ENCODE results near the gene ACSF3. TPM values are rescaled to one million over a fixed set of nuclear protein-coding genes. Genes with fewer than 3 reads are reported as not detected.

Gene ACSF3
- total and polyA plus RNA-seq, 4 donors: 15.3 to 27.3 (median 18.8) TPM

- DNase-seq (ENCODE audit: low spot score): no peak
- 89% methylated on average over 20 of the region's 20 CpGs for WGBS
- no peak overlapping the region for H3K4me3 ChIP-seq (ENCODE audit: low read depth in 1 of 3, low read length in 3 of 3)
These were observed 66.2 kb downstream of the ACSF3 start for GRCh38 chr16:89159850-89160354.

DNA sequence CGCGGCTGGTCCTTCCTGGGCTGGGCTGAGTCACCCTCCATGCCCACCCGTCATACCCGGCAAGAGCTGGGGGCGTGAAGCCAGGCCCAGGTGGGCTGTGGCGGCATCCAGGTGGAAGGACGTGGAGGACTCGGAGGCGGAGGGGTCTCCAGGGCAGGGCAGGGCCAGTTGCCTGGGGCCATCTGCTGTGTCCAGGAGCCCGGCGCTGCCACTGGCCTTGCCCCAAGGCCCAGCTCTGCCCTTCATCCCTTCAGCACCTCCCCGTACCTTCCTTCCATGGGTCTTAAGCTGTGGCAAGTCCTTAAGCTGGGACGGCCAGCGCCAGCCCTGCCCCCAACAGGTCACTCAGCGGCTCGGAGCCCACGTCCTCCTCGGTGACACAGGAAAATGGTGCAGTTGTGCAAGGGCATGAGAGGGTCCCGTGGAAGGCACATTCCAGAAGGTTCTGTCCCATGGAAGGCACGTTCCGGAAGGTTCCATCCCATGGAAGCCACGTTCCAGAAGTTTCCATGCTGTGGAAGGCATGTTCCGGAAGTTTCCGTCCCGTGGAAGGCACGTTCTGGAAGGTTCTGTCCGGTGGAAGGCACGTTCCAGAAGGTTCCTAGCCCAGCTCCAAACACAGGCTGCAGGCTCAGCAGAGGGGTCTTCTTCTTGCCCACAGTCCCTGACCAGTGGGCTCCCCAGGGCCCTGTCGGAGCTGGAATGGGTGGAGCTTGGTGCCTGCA, 67.5 kb downstream of the ACSF3 start:
- H3K27me3 ChIP-seq (ENCODE audit: control insufficient read depth in 4 of 4, insufficient read depth in 4 of 4, low read length in 3 of 4): no peaks in the 10 kb centered on the region
- no peak for DNase-seq (ENCODE audit: low spot score)
- TF ChIP-seq TAF1 (conservative IDR thresholded peaks at IDR 0.05): no peak
- no peak for TF ChIP-seq EGR1 (IDR thresholded peaks at IDR 0.05; ENCODE audit: low read depth in 2 of 2)
- no peak for TF ChIP-seq HNF4A (conservative IDR thresholded peaks at IDR 0.05)
- no peak for TF ChIP-seq FOXA2 (IDR thresholded peaks at IDR 0.05)
- no peak for TF ChIP-seq HNF4G (IDR thresholded peaks at IDR 0.05)
- TF ChIP-seq GABPA (IDR thresholded peaks at IDR 0.05 in 1 of 2, conservative IDR thresholded peaks at IDR 0.05 in 1 of 2): no peak
- TF ChIP-seq FOXA1 (IDR thresholded peaks at IDR 0.05): no peak
- TF ChIP-seq, protein P1, sequence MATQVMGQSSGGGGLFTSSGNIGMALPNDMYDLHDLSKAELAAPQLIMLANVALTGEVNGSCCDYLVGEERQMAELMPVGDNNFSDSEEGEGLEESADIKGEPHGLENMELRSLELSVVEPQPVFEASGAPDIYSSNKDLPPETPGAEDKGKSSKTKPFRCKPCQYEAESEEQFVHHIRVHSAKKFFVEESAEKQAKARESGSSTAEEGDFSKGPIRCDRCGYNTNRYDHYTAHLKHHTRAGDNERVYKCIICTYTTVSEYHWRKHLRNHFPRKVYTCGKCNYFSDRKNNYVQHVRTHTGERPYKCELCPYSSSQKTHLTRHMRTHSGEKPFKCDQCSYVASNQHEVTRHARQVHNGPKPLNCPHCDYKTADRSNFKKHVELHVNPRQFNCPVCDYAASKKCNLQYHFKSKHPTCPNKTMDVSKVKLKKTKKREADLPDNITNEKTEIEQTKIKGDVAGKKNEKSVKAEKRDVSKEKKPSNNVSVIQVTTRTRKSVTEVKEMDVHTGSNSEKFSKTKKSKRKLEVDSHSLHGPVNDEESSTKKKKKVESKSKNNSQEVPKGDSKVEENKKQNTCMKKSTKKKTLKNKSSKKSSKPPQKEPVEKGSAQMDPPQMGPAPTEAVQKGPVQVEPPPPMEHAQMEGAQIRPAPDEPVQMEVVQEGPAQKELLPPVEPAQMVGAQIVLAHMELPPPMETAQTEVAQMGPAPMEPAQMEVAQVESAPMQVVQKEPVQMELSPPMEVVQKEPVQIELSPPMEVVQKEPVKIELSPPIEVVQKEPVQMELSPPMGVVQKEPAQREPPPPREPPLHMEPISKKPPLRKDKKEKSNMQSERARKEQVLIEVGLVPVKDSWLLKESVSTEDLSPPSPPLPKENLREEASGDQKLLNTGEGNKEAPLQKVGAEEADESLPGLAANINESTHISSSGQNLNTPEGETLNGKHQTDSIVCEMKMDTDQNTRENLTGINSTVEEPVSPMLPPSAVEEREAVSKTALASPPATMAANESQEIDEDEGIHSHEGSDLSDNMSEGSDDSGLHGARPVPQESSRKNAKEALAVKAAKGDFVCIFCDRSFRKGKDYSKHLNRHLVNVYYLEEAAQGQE (IDR thresholded peaks at IDR 0.05): no peak
- TF ChIP-seq RXRA (IDR thresholded peaks at IDR 0.05): no peak
- no peak for TF ChIP-seq JUND (IDR thresholded peaks at IDR 0.05)
- TF ChIP-seq, protein P2, sequence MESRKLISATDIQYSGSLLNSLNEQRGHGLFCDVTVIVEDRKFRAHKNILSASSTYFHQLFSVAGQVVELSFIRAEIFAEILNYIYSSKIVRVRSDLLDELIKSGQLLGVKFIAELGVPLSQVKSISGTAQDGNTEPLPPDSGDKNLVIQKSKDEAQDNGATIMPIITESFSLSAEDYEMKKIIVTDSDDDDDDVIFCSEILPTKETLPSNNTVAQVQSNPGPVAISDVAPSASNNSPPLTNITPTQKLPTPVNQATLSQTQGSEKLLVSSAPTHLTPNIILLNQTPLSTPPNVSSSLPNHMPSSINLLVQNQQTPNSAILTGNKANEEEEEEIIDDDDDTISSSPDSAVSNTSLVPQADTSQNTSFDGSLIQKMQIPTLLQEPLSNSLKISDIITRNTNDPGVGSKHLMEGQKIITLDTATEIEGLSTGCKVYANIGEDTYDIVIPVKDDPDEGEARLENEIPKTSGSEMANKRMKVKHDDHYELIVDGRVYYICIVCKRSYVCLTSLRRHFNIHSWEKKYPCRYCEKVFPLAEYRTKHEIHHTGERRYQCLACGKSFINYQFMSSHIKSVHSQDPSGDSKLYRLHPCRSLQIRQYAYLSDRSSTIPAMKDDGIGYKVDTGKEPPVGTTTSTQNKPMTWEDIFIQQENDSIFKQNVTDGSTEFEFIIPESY (IDR thresholded peaks at IDR 0.05): no peak
- TF ChIP-seq, protein P3, sequence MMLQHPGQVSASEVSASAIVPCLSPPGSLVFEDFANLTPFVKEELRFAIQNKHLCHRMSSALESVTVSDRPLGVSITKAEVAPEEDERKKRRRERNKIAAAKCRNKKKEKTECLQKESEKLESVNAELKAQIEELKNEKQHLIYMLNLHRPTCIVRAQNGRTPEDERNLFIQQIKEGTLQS (IDR thresholded peaks at IDR 0.05): no peak
- no peak for TF ChIP-seq SP1 (IDR thresholded peaks at IDR 0.05)
- TF ChIP-seq, protein P4, sequence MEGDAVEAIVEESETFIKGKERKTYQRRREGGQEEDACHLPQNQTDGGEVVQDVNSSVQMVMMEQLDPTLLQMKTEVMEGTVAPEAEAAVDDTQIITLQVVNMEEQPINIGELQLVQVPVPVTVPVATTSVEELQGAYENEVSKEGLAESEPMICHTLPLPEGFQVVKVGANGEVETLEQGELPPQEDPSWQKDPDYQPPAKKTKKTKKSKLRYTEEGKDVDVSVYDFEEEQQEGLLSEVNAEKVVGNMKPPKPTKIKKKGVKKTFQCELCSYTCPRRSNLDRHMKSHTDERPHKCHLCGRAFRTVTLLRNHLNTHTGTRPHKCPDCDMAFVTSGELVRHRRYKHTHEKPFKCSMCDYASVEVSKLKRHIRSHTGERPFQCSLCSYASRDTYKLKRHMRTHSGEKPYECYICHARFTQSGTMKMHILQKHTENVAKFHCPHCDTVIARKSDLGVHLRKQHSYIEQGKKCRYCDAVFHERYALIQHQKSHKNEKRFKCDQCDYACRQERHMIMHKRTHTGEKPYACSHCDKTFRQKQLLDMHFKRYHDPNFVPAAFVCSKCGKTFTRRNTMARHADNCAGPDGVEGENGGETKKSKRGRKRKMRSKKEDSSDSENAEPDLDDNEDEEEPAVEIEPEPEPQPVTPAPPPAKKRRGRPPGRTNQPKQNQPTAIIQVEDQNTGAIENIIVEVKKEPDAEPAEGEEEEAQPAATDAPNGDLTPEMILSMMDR (IDR thresholded peaks at IDR 0.05; ENCODE audit: low read depth, low read length, missing input control): no peak
- TF ChIP-seq YY1 (IDR thresholded peaks at IDR 0.05): no peak

More at GRCh38 chr16:89159850-89160354, 66.2 kb downstream of the ACSF3 start:
- TF ChIP-seq YY1 (IDR thresholded peaks at IDR 0.05) (no peak), RAD21 (IDR thresholded peaks at IDR 0.05) (no peak), FOXA2 (IDR thresholded peaks at IDR 0.05) (no peak), SP1 (IDR thresholded peaks at IDR 0.05) (no peak), RXRA (IDR thresholded peaks at IDR 0.05) (no peak)
- TF ChIP-seq, protein P1 (IDR thresholded peaks at IDR 0.05): no peak
- TF ChIP-seq, protein P5, sequence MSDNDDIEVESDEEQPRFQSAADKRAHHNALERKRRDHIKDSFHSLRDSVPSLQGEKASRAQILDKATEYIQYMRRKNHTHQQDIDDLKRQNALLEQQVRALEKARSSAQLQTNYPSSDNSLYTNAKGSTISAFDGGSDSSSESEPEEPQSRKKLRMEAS (IDR thresholded peaks at IDR 0.05): no peak
- TF ChIP-seq, protein P3 (IDR thresholded peaks at IDR 0.05): no peak
- peaks cover 0 to 4% (median 0%) of the 10 kb centered on the region in 4 donors for H3K4me1 ChIP-seq (ENCODE audit: control insufficient read depth in 4 of 4, insufficient read depth in 4 of 4, low read length in 3 of 4)
- no peaks in the 10 kb centered on the region for H3K9me3 ChIP-seq (ENCODE audit: control insufficient read depth in 4 of 4, low read length in 3 of 4)
- no peak overlapping the region for H3K9ac ChIP-seq (ENCODE audit: low read depth in 1 of 2, low read length in 2 of 2)
- no peaks in the 10 kb centered on the region for H3K36me3 ChIP-seq (ENCODE audit: control insufficient read depth in 4 of 4, insufficient read depth in 3 of 4, low read depth in 1 of 4, low read length in 3 of 4)
- H3K27ac ChIP-seq (ENCODE audit: low read depth in 1 of 2, low read length in 2 of 2): no peak overlapping the region
- no peaks in the 10 kb centered on the region for H3K27me3 ChIP-seq (ENCODE audit: control insufficient read depth in 4 of 4, insufficient read depth in 4 of 4, low read length in 3 of 4)

More for the DNA sequence above, 67.5 kb downstream of the ACSF3 start:
- Histone ChIP-seq H3K27ac (ENCODE audit: low read depth in 1 of 2, low read length in 2 of 2) (no peak overlapping the region), H3K36me3 (ENCODE audit: control insufficient read depth in 4 of 4, insufficient read depth in 3 of 4, low read depth in 1 of 4, low read length in 3 of 4) (no peaks in the 10 kb centered on the region), H3K4me1 (ENCODE audit: control insufficient read depth in 4 of 4, insufficient read depth in 4 of 4, low read length in 3 of 4) (no peaks in the 10 kb centered on the region), H3K9me3 (ENCODE audit: control insufficient read depth in 4 of 4, low read length in 3 of 4) (no peaks in the 10 kb centered on the region), H3K4me3 (ENCODE audit: low read depth in 1 of 3, low read length in 3 of 3) (no peak overlapping the region), H3K9ac (ENCODE audit: low read depth in 1 of 2, low read length in 2 of 2) (no peak overlapping the region)
- WGBS: 88% methylated on average over 29 of the region's 29 CpGs
